ENCODE data around the gene BRPF3.

BRPF3 gene

GRCh38 chr6:36216559-36216958 is 20.0 kb downstream of the BRPF3 start:
- no peak overlapping the region for H3K4me3 ChIP-seq (ENCODE audit: low read depth, low read length)
- H3K4me1 ChIP-seq (ENCODE audit: control insufficient read depth, insufficient read depth, low read length): no peaks in the 10 kb centered on the region
- peaks cover 37 to 94% of the 10 kb centered on the region in 2 experiments for H3K36me3 ChIP-seq (ENCODE audit: control insufficient read depth in 2 of 2, insufficient read depth in 1 of 2, low read length in 2 of 2)
- CTCF ChIA-PET: interaction anchor here (0.7 kb wide), 1 partner anchor 11 kb away, joined by 3 read pairs; no protein-coding TSS in a partner anchor
- POLR2A ChIA-PET: no interaction called here
- TF ChIP-seq MYNN (tag by site-specific recombination; IDR thresholded peaks at IDR 0.05; ENCODE audit: borderline replicate concordance) (0 out of 2 replicates have a peak, but pooled peaks have one; percentile 39), KLF1 (tag by site-specific recombination; IDR thresholded peaks at IDR 0.05) (no peak)
- H3K9me3 ChIP-seq (ENCODE audit: control insufficient read depth, insufficient read depth, low read depth, low read length): no peaks in the 10 kb centered on the region
- H3K27ac ChIP-seq (ENCODE audit: extremely low read depth, low read depth, low read length): no peak overlapping the region

DNA sequence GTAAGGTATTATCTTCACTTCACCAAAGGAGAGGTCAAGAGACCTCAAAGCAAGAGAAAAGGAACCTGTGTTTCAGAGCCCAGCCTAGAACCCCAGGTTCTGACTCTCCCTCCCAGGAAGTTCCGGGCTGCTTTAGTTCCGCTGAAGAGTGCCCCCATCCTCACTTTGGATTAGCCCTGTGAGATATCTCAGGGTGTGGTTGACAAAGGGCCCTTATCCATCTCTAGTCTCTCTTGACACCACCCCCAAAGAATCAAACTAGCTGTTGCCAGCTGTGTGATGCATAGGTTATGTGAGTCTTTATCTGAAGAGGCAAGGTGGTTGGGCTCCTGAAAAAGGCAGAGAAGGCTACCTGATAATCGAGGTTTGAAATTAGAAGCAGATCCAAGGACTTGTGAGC is 20.6 kb downstream of the BRPF3 start:
- Histone ChIP-seq H3K4me1 (ENCODE audit: control insufficient read depth, insufficient read depth, low read length) (no peaks in the 10 kb centered on the region), H3K4me3 (ENCODE audit: low read depth, low read length) (no peak overlapping the region), H3K9me3 (ENCODE audit: control insufficient read depth, insufficient read depth, low read depth, low read length) (no peaks in the 10 kb centered on the region), H3K36me3 (ENCODE audit: control insufficient read depth in 2 of 2, insufficient read depth in 1 of 2, low read length in 2 of 2) (peaks cover 40 to 94% of the 10 kb centered on the region in 2 experiments), H3K27ac (ENCODE audit: extremely low read depth, low read depth, low read length) (no peak overlapping the region)
- POLR2A ChIA-PET: interaction anchor here (0.6 kb wide), 1 partner anchor 508 kb away, joined by 3 read pairs; no protein-coding TSS in a partner anchor
- TF ChIP-seq ZNF791 (tag by site-specific recombination; IDR thresholded peaks at IDR 0.05): no peak
- no peak for TF ChIP-seq EGR2 (tag by site-specific recombination; IDR thresholded peaks at IDR 0.05; ENCODE audit: low read depth)
- no peak for TF ChIP-seq ZNF670 (tag by site-specific recombination; IDR thresholded peaks at IDR 0.05; ENCODE audit: low read depth)
- TF ChIP-seq ZNF510 (tag by site-specific recombination; IDR thresholded peaks at IDR 0.05; ENCODE audit: insufficient replicate concordance): no peak
- no peak for TF ChIP-seq ZNF610 (tag by site-specific recombination; IDR thresholded peaks at IDR 0.05; ENCODE audit: borderline replicate concordance)
- TF ChIP-seq BCL6B (tag by site-specific recombination; IDR thresholded peaks at IDR 0.05): no peak
- TF ChIP-seq, protein P1, sequence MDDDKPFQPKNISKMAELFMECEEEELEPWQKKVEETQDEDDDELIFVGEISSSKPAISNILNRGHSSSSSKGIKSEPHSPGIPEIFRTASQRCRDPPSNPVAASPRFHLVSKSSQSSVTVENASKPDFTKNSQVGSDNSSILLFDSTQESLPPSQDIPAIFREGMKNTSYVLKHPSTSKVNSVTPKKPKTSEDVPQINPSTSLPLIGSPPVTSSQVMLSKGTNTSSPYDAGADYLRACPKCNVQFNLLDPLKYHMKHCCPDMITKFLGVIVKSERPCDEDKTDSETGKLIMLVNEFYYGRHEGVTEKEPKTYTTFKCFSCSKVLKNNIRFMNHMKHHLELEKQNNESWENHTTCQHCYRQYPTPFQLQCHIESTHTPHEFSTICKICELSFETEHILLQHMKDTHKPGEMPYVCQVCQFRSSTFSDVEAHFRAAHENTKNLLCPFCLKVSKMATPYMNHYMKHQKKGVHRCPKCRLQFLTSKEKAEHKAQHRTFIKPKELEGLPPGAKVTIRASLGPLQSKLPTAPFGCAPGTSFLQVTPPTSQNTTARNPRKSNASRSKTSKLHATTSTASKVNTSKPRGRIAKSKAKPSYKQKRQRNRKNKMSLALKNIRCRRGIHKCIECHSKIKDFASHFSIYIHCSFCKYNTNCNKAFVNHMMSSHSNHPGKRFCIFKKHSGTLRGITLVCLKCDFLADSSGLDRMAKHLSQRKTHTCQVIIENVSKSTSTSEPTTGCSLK (tag by site-specific recombination; IDR thresholded peaks at IDR 0.05): no peak
- no peak for TF ChIP-seq ZNF560 (tag by site-specific recombination; IDR thresholded peaks at IDR 0.05; ENCODE audit: borderline replicate concordance)
- TF ChIP-seq ZNF391 (tag by site-specific recombination; IDR thresholded peaks at IDR 0.05; ENCODE audit: borderline replicate concordance, low read depth): no peak
- no peak for TF ChIP-seq ZNF112 (tag by site-specific recombination; IDR thresholded peaks at IDR 0.05)
- no peak for TF ChIP-seq ZBTB26 (tag by site-specific recombination; optimal IDR thresholded peaks at IDR 0.05)
- TF ChIP-seq GFI1B (tag by site-specific recombination; IDR thresholded peaks at IDR 0.05): no peak
- TF ChIP-seq ZNF148 (tag by site-specific recombination; IDR thresholded peaks at IDR 0.05; ENCODE audit: borderline replicate concordance): no peak
- no peak for TF ChIP-seq WT1 (tag by site-specific recombination; IDR thresholded peaks at IDR 0.05)
- no peak for TF ChIP-seq HOXC10 (CRISPR knock-in tag; IDR thresholded peaks at IDR 0.05)
- TF ChIP-seq ZNF23 (tag by site-specific recombination; IDR thresholded peaks at IDR 0.05; ENCODE audit: borderline replicate concordance): no peak
- TF ChIP-seq KLF9 (tag by site-specific recombination; IDR thresholded peaks at IDR 0.05; ENCODE audit: low read depth): no peak
- CTCF ChIA-PET: no interaction called here

Data from HEK293 (cell line).